ENCODE measurements around the gene CNTFR. TPM values are rescaled to one million over a fixed set of nuclear protein-coding genes. Genes with fewer than 3 reads are reported as not detected.

Gene CNTFR
- total and polyA plus RNA-seq, 2 of the 8 experiments (the other 6 are each of a cell fraction or from before 2014, with no cell fraction given), result 1.2 to 4.2 TPM

DNA sequence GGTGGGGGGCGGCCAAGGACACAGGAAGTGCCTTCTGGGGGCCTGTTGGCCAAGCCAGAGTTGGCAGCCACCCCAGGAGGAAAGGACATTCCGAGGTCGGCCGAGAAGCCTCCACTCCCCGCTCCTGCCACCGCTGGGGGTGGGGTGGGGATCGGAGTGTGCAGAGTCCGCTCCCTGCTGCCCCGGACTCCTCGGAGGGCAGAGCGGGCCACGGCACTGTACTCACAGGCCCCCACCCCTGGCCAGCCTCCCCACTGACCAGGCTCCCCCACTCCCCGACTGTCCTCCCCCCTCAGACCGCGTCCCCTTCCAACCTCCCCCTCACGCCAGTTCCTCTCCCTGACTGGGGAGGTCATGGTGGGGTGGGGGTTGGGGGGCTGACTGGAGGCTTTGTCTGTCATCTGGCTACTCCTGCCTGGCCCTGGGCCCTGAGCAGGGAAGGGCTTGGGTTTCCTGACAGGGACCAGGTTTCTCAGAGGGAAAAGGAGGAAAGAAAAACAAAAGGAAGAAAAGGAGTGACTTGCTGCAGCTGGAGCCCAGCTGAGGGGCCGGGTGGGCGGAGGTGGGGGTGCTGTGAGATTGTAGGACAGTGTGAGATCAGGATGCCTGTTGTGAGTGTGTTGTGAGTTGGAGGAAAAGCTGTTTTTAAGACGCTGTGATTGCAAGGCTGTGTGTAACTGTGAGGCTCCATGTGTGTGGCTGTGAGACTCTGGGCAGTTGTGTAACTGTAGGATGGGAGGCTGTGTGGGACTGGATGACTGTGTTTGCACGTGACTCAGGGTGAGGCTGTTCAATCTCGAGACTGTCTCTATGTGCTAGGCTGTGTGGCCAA, 29.7 kb downstream of the CNTFR start (continued):
- no peak for TF ChIP-seq KDM1A (IDR thresholded peaks at IDR 0.05; ENCODE audit: borderline replicate concordance, low read length)
- TF ChIP-seq CHD1 (IDR thresholded peaks at IDR 0.05; ENCODE audit: low read depth, low read length), result no peak
- TF ChIP-seq KDM5A (IDR thresholded peaks at IDR 0.05; ENCODE audit: low read length), result no peak

Measured in H1 (cell line).